Breast epithelium (tissue), 3 donors: ENCODE measurements around the gene NSFL1C.

ENCODE experiments used
- CTCF ChIP-seq, 3 donors: fragments of 450-650 bp; IDR thresholded peaks; one replicate each; pipeline ENCODE4 v1.5.1; 2016 to 2017; ENCODE audit warnings: antibody characterized with exemption in 3 of 3, mild to moderate bottlenecking in 3 of 3, moderate library complexity in 3 of 3
- POLR2AphosphoS5 ChIP-seq, 3 donors: sonication (generic); formaldehyde crosslinking; IDR thresholded peaks; one replicate each; pipeline ENCODE4 v1.6.1; 2017; ENCODE audit warnings: antibody characterized with exemption in 3 of 3

GRCh38 chr20:1420066-1420465, 46.6 kb downstream of the NSFL1C start:
- TF ChIP-seq CTCF (IDR thresholded peaks at IDR 0.05) (no peak), POLR2AphosphoS5 (IDR thresholded peaks at IDR 0.05) (no peak)
